ENCODE data around the gene TTN. TPM values are rescaled to one million over a fixed set of nuclear protein-coding genes. Genes with fewer than 3 reads are reported as not detected.

The TTN gene
- total RNA-seq, 6 donors from 2014 or later = 13.8 to 895 (median 119) TPM

GRCh38 chr2:178767094-178768060, 39.8 kb downstream of the TTN start:
- Histone ChIP-seq H3K27ac (no peak overlapping the region), H3K36me3 (peaks cover 0 to 4% (median 0%) of the 10 kb centered on the region in 4 donors), H3K4me1 (no peaks in the 10 kb centered on the region), H3K9me3 (no peaks in the 10 kb centered on the region), H3K4me3 (no peak overlapping the region), H3K27me3 (no peaks in the 10 kb centered on the region)
- no peak for DNase-seq
- no peak for ATAC-seq (ENCODE audit: low FRiP score in 2 of 2)
- 85 to 87% methylated on average over 11 of the region's 11 CpGs for WGBS, 2 donors
- no peak for TF ChIP-seq POLR2AphosphoS5 (IDR thresholded peaks at IDR 0.05)
- TF ChIP-seq POLR2A (IDR thresholded peaks at IDR 0.05) = no peak
- TF ChIP-seq, protein P1, sequence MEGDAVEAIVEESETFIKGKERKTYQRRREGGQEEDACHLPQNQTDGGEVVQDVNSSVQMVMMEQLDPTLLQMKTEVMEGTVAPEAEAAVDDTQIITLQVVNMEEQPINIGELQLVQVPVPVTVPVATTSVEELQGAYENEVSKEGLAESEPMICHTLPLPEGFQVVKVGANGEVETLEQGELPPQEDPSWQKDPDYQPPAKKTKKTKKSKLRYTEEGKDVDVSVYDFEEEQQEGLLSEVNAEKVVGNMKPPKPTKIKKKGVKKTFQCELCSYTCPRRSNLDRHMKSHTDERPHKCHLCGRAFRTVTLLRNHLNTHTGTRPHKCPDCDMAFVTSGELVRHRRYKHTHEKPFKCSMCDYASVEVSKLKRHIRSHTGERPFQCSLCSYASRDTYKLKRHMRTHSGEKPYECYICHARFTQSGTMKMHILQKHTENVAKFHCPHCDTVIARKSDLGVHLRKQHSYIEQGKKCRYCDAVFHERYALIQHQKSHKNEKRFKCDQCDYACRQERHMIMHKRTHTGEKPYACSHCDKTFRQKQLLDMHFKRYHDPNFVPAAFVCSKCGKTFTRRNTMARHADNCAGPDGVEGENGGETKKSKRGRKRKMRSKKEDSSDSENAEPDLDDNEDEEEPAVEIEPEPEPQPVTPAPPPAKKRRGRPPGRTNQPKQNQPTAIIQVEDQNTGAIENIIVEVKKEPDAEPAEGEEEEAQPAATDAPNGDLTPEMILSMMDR (IDR thresholded peaks at IDR 0.05) = no peak
- no peak for TF ChIP-seq EP300 (IDR thresholded peaks at IDR 0.05)

- no peak for DNase-seq
- peaks cover 0 to 1% (median 0%) of the 10 kb centered on the region in 4 donors for H3K36me3 ChIP-seq
- H3K27ac ChIP-seq = no peak overlapping the region
- H3K27me3 ChIP-seq = no peaks in the 10 kb centered on the region
- no peak for ATAC-seq (ENCODE audit: low FRiP score in 2 of 2)
- H3K9me3 ChIP-seq = no peaks in the 10 kb centered on the region
- H3K4me3 ChIP-seq = no peak overlapping the region
- 61 to 83% methylated on average over 3 of the region's 3 CpGs for WGBS, 2 donors
- no peaks in the 10 kb centered on the region for H3K4me1 ChIP-seq
- no peak for TF ChIP-seq POLR2AphosphoS5 (IDR thresholded peaks at IDR 0.05)
- TF ChIP-seq POLR2A (IDR thresholded peaks at IDR 0.05) = no peak
- TF ChIP-seq EP300 (IDR thresholded peaks at IDR 0.05) = no peak
- TF ChIP-seq, protein P1 (IDR thresholded peaks at IDR 0.05) = no peak
Observed at GRCh38 chr2:178764097-178764496, 43.1 kb downstream of the TTN start.

- DNase-seq (no peak), ATAC-seq (ENCODE audit: low FRiP score in 2 of 2) (no peak)
- H3K27me3 ChIP-seq = no peaks in the 10 kb centered on the region
- no peak for TF ChIP-seq POLR2A (IDR thresholded peaks at IDR 0.05)
- TF ChIP-seq, protein P1 (IDR thresholded peaks at IDR 0.05) = peak in 5 of 6 experiments; percentile 13 to 63 (median 38)
- WGBS, 2 donors = 6 to 28% methylated on average over 2 of the region's 2 CpGs
- no peaks in the 10 kb centered on the region for H3K4me1 ChIP-seq
- H3K27ac ChIP-seq = no peak overlapping the region
- H3K9me3 ChIP-seq = no peaks in the 10 kb centered on the region
- H3K4me3 ChIP-seq = no peak overlapping the region
- no peaks in the 10 kb centered on the region for H3K36me3 ChIP-seq
Observed at GRCh38 chr2:178761759-178762371, 45.4 kb downstream of the TTN start.

DNA sequence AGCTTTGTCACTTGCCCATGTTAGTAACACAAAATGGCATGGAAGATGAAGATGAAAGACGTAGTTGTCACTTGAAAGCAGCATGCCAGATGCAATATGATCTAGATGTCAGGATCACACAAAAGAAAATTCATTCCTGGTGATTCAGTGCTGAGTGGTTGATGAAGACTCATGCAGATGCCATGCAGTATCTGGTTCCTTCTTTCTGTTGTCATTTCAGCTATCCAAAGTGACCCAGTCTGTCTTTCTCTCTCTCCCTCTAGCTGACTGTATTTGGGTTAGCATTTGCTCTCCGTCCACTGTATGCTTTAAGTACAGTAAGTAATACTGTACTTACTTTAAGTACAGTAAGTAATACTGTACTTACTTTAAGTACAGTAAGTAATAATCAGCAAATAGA, 50.4 kb downstream of the TTN start:
- Histone ChIP-seq H3K27me3 (no peaks in the 10 kb centered on the region), H3K27ac (no peak overlapping the region), H3K4me3 (no peak overlapping the region), H3K9me3 (no peaks in the 10 kb centered on the region), H3K36me3 (no peaks in the 10 kb centered on the region), H3K4me1 (no peaks in the 10 kb centered on the region)
- 93 to 96% methylated on average over 2 of the region's 2 CpGs for WGBS, 2 donors
- DNase-seq (no peak), ATAC-seq (ENCODE audit: low FRiP score in 2 of 2) (no peak)
- TF ChIP-seq EP300 (IDR thresholded peaks at IDR 0.05) = no peak
- no peak for TF ChIP-seq POLR2A (IDR thresholded peaks at IDR 0.05)
- TF ChIP-seq, protein P1 (IDR thresholded peaks at IDR 0.05) = no peak
- TF ChIP-seq POLR2AphosphoS5 (IDR thresholded peaks at IDR 0.05) = no peak

Measured in upper lobe of left lung (tissue), 6 donors.